ENCODE measurements around the gene SORCS2.
"Not testable (repeated sequence)": the region's sequence is repeated elsewhere in the genome, so short reads cannot be mapped to it uniquely, and the experiment has no call there.

DNA sequence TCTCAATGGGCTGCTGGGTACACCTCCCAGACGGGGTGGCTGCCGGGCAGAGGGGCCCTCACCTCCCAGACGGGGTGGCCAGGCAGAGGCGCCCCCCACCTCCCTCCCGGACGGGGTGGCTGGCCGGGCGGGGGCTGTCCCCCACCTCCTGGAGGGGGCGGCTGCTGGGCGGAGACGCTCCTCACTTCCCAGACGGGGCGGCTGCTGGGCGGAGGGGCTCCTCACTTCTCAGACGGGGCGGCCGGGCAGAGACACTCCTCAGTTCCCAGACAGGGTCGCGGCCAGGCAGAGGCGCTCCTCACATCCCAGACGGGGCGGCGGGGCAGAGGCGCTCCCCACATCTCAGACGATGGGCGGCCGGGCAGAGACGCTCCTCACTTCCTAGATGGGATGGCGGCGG lies 409.8 kb downstream of the SORCS2 start:
- TF ChIP-seq CTCF, POLR2A (IDR thresholded peaks at IDR 0.05): not testable (repeated sequence)
